ENCODE data around the gene TSKU.

- TF ChIP-seq POLR2A (IDR thresholded peaks at IDR 0.05; ENCODE audit: low read depth), result no peak
- TF ChIP-seq, protein P1, sequence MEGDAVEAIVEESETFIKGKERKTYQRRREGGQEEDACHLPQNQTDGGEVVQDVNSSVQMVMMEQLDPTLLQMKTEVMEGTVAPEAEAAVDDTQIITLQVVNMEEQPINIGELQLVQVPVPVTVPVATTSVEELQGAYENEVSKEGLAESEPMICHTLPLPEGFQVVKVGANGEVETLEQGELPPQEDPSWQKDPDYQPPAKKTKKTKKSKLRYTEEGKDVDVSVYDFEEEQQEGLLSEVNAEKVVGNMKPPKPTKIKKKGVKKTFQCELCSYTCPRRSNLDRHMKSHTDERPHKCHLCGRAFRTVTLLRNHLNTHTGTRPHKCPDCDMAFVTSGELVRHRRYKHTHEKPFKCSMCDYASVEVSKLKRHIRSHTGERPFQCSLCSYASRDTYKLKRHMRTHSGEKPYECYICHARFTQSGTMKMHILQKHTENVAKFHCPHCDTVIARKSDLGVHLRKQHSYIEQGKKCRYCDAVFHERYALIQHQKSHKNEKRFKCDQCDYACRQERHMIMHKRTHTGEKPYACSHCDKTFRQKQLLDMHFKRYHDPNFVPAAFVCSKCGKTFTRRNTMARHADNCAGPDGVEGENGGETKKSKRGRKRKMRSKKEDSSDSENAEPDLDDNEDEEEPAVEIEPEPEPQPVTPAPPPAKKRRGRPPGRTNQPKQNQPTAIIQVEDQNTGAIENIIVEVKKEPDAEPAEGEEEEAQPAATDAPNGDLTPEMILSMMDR (IDR thresholded peaks at IDR 0.05), result no peak
Observed at GRCh38 chr11:76752321-76753143, 30.6 kb upstream of the TSKU start.
